Fibroblast of lung (primary cell): ENCODE data around the gene PCDHAC2.

ENCODE experiments used
- CTCF ChIP-seq, 2 donors: IDR thresholded peaks in 1 of 2; conservative IDR thresholded peaks in 1 of 2; 1 replicate in 1 of 2; 2 replicates in 1 of 2; pipeline ENCODE4 v1.5.1; 2011 to 2012; ENCODE audit warnings: low read length in 2 of 2, control low read depth in 1 of 2, inconsistent platforms in 1 of 2, low read depth in 1 of 2, mild to moderate bottlenecking in 1 of 2
- EZH2 ChIP-seq: IDR thresholded peaks from 2 replicates; pipeline ENCODE4 v1.5.1; 2012; ENCODE audit warnings: low read length, control low read depth, mild to moderate bottlenecking; ENCODE audit errors: missing control alignments

- TF ChIP-seq EZH2 (no peak), CTCF (conservative IDR thresholded peaks at IDR 0.05 in 1 of 2, IDR thresholded peaks at IDR 0.05 in 1 of 2; ENCODE audit: low read depth in 1 of 2, low read length in 2 of 2) (no peak)
Observed at GRCh38 chr5:141001446-141001843, 35.2 kb downstream of the PCDHAC2 start.
